ENCODE measurements around the gene MYO5B. TPM values are rescaled to one million over a fixed set of nuclear protein-coding genes. Genes with fewer than 3 reads are reported as not detected.
A peak's percentile ranks its signal among the peaks of the same experiment; 100 is the strongest.

Gene MYO5B
- total and polyA plus RNA-seq, 9 of the 15 experiments (the other 6 are each of a cell fraction or from before 2014, with no cell fraction given): 0.07 to 0.42 (median 0.28) TPM

DNA sequence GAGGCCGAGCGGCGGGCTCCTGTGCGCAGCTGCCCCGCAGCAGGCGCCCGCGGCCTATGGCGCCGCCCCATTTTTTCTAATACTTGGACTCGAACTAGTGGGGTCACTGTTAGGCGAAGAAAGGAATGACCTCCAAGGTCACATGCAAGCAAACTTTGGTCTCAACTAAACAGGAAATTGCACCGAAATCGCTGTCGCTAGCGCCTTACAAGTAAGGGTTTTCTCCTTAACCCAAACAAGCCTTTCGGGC is 382.0 kb downstream of the MYO5B start (continued):
- TF ChIP-seq NRF1 (conservative IDR thresholded peaks at IDR 0.05 in 1 of 2, IDR thresholded peaks at IDR 0.05 in 1 of 2) (peak; percentile 78 to 81), MCM3 (IDR thresholded peaks at IDR 0.05) (no peak), L3MBTL2 (IDR thresholded peaks at IDR 0.05) (0 out of 2 replicates have a peak, but pooled peaks have one; percentile 22)
- TF ChIP-seq, protein P1, sequence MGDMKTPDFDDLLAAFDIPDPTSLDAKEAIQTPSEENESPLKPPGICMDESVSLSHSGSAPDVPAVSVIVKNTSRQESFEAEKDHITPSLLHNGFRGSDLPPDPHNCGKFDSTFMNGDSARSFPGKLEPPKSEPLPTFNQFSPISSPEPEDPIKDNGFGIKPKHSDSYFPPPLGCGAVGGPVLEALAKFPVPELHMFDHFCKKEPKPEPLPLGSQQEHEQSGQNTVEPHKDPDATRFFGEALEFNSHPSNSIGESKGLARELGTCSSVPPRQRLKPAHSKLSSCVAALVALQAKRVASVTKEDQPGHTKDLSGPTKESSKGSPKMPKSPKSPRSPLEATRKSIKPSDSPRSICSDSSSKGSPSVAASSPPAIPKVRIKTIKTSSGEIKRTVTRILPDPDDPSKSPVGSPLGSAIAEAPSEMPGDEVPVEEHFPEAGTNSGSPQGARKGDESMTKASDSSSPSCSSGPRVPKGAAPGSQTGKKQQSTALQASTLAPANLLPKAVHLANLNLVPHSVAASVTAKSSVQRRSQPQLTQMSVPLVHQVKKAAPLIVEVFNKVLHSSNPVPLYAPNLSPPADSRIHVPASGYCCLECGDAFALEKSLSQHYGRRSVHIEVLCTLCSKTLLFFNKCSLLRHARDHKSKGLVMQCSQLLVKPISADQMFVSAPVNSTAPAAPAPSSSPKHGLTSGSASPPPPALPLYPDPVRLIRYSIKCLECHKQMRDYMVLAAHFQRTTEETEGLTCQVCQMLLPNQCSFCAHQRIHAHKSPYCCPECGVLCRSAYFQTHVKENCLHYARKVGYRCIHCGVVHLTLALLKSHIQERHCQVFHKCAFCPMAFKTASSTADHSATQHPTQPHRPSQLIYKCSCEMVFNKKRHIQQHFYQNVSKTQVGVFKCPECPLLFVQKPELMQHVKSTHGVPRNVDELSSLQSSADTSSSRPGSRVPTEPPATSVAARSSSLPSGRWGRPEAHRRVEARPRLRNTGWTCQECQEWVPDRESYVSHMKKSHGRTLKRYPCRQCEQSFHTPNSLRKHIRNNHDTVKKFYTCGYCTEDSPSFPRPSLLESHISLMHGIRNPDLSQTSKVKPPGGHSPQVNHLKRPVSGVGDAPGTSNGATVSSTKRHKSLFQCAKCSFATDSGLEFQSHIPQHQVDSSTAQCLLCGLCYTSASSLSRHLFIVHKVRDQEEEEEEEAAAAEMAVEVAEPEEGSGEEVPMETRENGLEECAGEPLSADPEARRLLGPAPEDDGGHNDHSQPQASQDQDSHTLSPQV (IDR thresholded peaks at IDR 0.05): 0 out of 2 replicates have a peak, but pooled peaks have one; percentile 18
- TF ChIP-seq, protein P2, sequence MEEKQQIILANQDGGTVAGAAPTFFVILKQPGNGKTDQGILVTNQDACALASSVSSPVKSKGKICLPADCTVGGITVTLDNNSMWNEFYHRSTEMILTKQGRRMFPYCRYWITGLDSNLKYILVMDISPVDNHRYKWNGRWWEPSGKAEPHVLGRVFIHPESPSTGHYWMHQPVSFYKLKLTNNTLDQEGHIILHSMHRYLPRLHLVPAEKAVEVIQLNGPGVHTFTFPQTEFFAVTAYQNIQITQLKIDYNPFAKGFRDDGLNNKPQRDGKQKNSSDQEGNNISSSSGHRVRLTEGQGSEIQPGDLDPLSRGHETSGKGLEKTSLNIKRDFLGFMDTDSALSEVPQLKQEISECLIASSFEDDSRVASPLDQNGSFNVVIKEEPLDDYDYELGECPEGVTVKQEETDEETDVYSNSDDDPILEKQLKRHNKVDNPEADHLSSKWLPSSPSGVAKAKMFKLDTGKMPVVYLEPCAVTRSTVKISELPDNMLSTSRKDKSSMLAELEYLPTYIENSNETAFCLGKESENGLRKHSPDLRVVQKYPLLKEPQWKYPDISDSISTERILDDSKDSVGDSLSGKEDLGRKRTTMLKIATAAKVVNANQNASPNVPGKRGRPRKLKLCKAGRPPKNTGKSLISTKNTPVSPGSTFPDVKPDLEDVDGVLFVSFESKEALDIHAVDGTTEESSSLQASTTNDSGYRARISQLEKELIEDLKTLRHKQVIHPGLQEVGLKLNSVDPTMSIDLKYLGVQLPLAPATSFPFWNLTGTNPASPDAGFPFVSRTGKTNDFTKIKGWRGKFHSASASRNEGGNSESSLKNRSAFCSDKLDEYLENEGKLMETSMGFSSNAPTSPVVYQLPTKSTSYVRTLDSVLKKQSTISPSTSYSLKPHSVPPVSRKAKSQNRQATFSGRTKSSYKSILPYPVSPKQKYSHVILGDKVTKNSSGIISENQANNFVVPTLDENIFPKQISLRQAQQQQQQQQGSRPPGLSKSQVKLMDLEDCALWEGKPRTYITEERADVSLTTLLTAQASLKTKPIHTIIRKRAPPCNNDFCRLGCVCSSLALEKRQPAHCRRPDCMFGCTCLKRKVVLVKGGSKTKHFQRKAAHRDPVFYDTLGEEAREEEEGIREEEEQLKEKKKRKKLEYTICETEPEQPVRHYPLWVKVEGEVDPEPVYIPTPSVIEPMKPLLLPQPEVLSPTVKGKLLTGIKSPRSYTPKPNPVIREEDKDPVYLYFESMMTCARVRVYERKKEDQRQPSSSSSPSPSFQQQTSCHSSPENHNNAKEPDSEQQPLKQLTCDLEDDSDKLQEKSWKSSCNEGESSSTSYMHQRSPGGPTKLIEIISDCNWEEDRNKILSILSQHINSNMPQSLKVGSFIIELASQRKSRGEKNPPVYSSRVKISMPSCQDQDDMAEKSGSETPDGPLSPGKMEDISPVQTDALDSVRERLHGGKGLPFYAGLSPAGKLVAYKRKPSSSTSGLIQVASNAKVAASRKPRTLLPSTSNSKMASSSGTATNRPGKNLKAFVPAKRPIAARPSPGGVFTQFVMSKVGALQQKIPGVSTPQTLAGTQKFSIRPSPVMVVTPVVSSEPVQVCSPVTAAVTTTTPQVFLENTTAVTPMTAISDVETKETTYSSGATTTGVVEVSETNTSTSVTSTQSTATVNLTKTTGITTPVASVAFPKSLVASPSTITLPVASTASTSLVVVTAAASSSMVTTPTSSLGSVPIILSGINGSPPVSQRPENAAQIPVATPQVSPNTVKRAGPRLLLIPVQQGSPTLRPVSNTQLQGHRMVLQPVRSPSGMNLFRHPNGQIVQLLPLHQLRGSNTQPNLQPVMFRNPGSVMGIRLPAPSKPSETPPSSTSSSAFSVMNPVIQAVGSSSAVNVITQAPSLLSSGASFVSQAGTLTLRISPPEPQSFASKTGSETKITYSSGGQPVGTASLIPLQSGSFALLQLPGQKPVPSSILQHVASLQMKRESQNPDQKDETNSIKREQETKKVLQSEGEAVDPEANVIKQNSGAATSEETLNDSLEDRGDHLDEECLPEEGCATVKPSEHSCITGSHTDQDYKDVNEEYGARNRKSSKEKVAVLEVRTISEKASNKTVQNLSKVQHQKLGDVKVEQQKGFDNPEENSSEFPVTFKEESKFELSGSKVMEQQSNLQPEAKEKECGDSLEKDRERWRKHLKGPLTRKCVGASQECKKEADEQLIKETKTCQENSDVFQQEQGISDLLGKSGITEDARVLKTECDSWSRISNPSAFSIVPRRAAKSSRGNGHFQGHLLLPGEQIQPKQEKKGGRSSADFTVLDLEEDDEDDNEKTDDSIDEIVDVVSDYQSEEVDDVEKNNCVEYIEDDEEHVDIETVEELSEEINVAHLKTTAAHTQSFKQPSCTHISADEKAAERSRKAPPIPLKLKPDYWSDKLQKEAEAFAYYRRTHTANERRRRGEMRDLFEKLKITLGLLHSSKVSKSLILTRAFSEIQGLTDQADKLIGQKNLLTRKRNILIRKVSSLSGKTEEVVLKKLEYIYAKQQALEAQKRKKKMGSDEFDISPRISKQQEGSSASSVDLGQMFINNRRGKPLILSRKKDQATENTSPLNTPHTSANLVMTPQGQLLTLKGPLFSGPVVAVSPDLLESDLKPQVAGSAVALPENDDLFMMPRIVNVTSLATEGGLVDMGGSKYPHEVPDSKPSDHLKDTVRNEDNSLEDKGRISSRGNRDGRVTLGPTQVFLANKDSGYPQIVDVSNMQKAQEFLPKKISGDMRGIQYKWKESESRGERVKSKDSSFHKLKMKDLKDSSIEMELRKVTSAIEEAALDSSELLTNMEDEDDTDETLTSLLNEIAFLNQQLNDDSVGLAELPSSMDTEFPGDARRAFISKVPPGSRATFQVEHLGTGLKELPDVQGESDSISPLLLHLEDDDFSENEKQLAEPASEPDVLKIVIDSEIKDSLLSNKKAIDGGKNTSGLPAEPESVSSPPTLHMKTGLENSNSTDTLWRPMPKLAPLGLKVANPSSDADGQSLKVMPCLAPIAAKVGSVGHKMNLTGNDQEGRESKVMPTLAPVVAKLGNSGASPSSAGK (IDR thresholded peaks at IDR 0.05): peak; percentile 54; the same call in 1 of the 2 replicates
- TF ChIP-seq, protein P3, sequence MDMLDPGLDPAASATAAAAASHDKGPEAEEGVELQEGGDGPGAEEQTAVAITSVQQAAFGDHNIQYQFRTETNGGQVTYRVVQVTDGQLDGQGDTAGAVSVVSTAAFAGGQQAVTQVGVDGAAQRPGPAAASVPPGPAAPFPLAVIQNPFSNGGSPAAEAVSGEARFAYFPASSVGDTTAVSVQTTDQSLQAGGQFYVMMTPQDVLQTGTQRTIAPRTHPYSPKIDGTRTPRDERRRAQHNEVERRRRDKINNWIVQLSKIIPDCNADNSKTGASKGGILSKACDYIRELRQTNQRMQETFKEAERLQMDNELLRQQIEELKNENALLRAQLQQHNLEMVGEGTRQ (CRISPR knock-in tag; IDR thresholded peaks at IDR 0.05): no peak
